GM10248 (cell line): ENCODE results near the gene MAP3K14.

Experiments used
- CTCF ChIA-PET: fragments of 300-600 bp; sonication (Branson Sonifier 250); formaldehyde crosslinking; extraction: SDS; loops from one replicate; lab custom pipeline; 2021; ENCODE audit warnings: antibody characterized with exemption; lab: Yijun Ruan, JAX
- POLR2A ChIA-PET: fragments of 350-650 bp; sonication (Branson Sonifier 250); formaldehyde crosslinking; extraction: SDS; loops from one replicate; lab custom pipeline; 2020; ENCODE audit warnings: antibody characterized with exemption; lab: Yijun Ruan, JAX
- DNase-seq: peaks from one replicate; pipeline ENCODE4 v3.0.0; 2012; ENCODE audit errors: extremely low spot score
- TF ChIP-seq, protein P1 (sequence below): IDR thresholded peaks from 2 replicates; pipeline ENCODE4 v1.5.1; 2012; ENCODE audit warnings: mild to moderate bottlenecking, low read depth; ENCODE audit errors: extremely low read depth, missing control alignments, control extremely low read depth

MAP3K14 gene

DNA sequence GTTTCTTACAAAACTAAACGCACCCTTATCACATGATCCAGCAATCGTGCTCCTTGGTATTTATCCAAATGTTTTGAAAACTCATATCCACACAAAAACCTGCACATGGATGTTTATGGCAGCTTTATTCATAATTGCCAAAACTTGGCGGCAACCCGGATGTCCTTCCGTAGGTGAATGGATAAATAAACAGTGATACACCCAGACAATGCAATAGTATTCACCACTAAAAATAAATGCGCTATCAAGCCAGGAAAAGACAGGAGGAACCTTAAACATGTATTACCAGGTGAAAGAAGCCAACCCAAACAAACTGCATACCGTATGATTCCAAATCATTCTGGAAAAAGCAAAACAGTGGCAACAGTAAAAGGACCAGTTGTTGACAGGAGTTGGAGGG, 64.9 kb downstream of the MAP3K14 start:
- ChIA-PET CTCF (interaction anchor here (1.1 to 1.5 kb wide), 2 partner anchors 16 to 134 kb away, joined by 3 read pairs; no protein-coding TSS in a partner anchor), POLR2A (no interaction called here)
- TF ChIP-seq, protein P1, sequence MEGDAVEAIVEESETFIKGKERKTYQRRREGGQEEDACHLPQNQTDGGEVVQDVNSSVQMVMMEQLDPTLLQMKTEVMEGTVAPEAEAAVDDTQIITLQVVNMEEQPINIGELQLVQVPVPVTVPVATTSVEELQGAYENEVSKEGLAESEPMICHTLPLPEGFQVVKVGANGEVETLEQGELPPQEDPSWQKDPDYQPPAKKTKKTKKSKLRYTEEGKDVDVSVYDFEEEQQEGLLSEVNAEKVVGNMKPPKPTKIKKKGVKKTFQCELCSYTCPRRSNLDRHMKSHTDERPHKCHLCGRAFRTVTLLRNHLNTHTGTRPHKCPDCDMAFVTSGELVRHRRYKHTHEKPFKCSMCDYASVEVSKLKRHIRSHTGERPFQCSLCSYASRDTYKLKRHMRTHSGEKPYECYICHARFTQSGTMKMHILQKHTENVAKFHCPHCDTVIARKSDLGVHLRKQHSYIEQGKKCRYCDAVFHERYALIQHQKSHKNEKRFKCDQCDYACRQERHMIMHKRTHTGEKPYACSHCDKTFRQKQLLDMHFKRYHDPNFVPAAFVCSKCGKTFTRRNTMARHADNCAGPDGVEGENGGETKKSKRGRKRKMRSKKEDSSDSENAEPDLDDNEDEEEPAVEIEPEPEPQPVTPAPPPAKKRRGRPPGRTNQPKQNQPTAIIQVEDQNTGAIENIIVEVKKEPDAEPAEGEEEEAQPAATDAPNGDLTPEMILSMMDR: no peak
- DNase-seq: no peak

DNA sequence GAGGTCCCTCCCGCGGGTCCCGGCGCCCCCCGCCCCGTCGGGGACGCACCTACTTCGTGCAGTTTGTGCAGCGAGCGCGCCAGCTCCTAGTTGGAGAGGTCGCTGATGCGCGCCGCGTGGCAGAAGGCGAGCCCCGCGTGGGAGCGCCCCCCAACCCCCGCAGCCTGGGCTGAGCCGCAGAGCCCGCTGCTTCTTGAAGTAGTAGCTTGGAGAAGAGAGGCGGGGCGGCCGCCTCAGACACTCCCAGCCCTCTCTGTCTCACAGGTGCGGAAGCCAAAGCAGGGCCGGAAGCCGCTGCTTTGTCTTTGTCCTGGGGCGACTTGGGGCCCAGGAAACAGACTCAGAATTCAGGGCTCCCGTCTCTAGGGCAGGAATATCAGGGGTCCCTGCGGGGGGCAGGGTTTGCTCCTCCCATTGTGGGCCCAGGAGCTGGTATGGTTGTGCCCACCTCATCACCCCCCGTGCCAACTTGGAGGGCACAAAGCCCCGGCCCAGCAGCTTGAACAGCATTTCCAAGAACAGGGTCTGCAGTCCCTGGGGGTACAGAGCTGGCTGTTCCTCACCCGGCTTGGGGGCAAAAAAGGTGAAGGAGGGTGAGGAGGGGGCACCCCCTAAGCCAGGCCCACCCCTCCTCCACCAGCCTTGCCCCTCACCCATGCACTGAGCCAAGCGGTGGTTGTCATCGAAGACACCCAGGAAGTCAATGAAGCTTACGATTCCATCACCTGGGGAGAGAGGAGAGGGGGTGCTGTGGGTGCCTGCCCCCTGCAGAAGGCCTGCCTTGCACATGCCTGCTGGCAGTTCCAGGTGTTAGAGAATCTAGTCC, 68.5 kb downstream of the MAP3K14 start:
- TF ChIP-seq, protein P1: no peak
- peak; percentile 88 for DNase-seq
- POLR2A ChIA-PET: interaction anchor here (0.7 to 1.2 kb wide), 2 partner anchors 19 to 45 kb away, joined by 3 read pairs; no protein-coding TSS in a partner anchor
- CTCF ChIA-PET: interaction anchor here (1.2 to 9.1 kb wide), 7 partner anchors 13 to 139 kb away, joined by 3 to 68 read pairs (median 7); partner anchors contain the start of gene ACBD4

DNA sequence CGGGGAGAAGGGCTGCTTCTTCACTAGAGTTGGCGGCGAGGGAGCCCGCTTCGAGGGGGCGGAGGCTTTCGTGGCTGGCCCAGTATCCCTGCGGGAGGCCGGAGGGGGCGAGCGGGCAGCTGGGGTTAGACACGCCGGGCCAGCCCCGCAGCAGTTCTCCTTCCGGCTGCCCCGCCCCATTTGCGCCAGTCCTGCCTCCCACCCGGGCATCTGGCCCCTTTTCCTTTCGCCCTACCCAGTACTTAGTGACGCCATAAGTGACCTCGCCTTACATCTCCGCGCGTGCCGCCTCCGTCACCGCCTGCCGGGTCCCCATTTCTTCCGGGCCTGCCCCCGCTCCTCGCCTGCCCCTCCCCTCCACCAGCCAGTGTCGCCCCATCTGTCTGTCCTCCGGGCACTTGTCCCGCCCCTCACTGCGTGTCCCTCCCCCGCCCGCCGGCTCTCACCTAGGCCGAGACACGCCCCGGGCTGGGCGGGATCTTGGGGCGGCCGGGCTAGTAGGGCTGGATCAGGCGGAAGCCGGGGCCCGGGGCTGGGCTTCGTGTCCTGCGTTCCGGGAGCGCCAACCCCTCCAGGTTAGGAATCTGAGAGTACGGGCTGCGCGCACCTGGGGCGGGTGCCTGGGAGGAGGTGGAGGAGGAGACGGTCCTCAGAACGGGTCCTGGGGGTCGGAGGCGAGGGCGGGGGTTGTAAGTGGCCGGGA, 69.2 kb downstream of the MAP3K14 start:
- TF ChIP-seq, protein P1: no peak
- POLR2A ChIA-PET: interaction anchor here (1.2 kb wide), 1 partner anchor 46 kb away, joined by 3 read pairs; no protein-coding TSS in a partner anchor
- peak; percentile 99 for DNase-seq
- CTCF ChIA-PET: interaction anchor here (1.0 to 9.1 kb wide), 9 partner anchors 12 to 140 kb away, joined by 3 to 68 read pairs (median 7); partner anchors contain the start of gene ACBD4

DNA sequence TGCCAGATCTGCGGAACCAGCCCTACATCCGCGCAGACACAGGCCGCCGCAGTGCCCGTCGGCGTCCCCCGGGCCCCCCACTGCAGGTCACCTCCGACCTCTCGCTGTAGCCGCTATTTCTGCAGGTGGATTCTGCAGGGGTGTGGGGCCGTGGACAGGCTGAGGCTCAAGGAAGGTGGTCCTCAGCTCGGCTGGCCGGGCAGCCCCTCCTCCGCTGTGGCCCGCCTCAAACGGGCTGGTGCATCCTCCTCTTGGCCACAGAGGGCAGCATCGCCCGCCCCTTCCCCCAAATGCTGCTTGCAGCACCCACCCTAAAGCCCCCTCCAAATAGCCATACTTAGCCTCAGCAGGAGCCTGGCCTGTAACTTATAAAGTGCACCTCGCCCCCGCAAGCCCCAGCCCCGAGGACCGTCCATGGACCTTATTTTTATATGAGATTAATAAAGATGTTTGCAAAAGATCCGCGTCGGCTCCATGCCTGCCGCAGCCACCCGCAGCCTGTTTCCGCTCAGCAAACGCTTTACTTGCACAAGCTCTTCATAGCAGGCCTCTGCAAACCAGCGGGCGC, 69.9 kb downstream of the MAP3K14 start:
- ChIA-PET CTCF (interaction anchor here (0.9 to 9.1 kb wide), 9 partner anchors 12 to 138 kb away, joined by 3 to 68 read pairs (median 7); partner anchors contain the start of gene ACBD4), POLR2A (interaction anchor here (1.2 kb wide), 1 partner anchor 46 kb away, joined by 3 read pairs; no protein-coding TSS in a partner anchor)
- TF ChIP-seq, protein P1: peak; percentile 27
- peak; percentile 56 for DNase-seq

DNA sequence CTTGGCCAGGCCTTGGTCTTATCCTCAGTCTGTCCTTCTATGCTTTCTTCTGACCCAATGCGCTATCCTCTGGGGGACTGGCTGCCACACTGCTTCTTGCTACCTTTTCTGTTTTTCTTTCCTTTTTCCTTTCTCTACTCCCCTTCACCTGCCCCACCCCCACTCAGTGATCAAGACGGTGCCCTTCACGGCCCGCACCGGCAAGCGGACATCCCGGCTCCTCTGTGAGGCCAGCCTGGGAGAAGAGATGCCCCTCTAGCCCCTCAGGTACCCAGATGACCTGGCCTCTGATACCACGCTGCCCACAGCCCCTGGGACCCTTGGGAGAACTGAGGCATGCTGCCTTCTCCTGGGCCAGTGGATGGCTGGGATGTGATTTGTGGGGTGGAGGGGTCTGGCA, 70.5 kb downstream of the MAP3K14 start:
- DNase-seq: no peak
- TF ChIP-seq, protein P1: no peak
- CTCF ChIA-PET: interaction anchor here (0.9 to 9.1 kb wide), 6 partner anchors 11 to 49 kb away, joined by 3 to 68 read pairs (median 8); no protein-coding TSS in a partner anchor
- POLR2A ChIA-PET: no interaction called here
